Osteocyte (in vitro differentiated cells): ENCODE measurements around the gene CLDN25. TPM values are rescaled to one million over a fixed set of nuclear protein-coding genes. Genes with fewer than 3 reads are reported as not detected.
A peak's percentile ranks its signal among the peaks of the same experiment; 100 is the strongest.

Experiments
- DNase-seq: peaks from one replicate; pipeline ENCODE4 v3.0.0; 2021; ENCODE audit warnings: mixed read lengths; ENCODE audit not compliant: unreplicated experiment; ENCODE audit errors: extremely low spot score
- H3K27ac Mint-ChIP-seq: one replicate; pipeline ENCODE4 v1.8.0; 2021; ENCODE audit warnings: mild to moderate bottlenecking, mixed read lengths; ENCODE audit not compliant: unreplicated experiment
- H3K27me3 Mint-ChIP-seq: one replicate; pipeline ENCODE4 v1.8.0; 2021; ENCODE audit warnings: mixed read lengths; ENCODE audit not compliant: unreplicated experiment
- H3K36me3 Mint-ChIP-seq: one replicate; pipeline ENCODE4 v1.8.0; 2021; ENCODE audit warnings: mixed read lengths; ENCODE audit not compliant: unreplicated experiment
- H3K4me1 Mint-ChIP-seq: one replicate; pipeline ENCODE4 v1.8.0; 2021; ENCODE audit warnings: mixed read lengths; ENCODE audit not compliant: unreplicated experiment
- H3K4me3 Mint-ChIP-seq: one replicate; pipeline ENCODE4 v1.8.0; 2021; ENCODE audit warnings: mild to moderate bottlenecking, moderate library complexity, mixed read lengths; ENCODE audit not compliant: unreplicated experiment
- H3K9me3 Mint-ChIP-seq: one replicate; pipeline ENCODE4 v1.8.0; 2021; ENCODE audit warnings: mixed read lengths; ENCODE audit not compliant: unreplicated experiment
- CTCF ChIP-seq: fragments of 200-600 bp; sonication (generic); IDR thresholded peaks from 2 replicates; pipeline ENCODE4 v1.5.0; 2021; ENCODE audit warnings: antibody characterized with exemption, mild to moderate bottlenecking, moderate library complexity
- total RNA-seq: library from RNA; stranded (reverse); gene quantifications from 2 replicates; pipeline ENCODE4 v1.2.1, GENCODE V29; 2021

The CLDN25 gene
- total RNA-seq, 1 donor from 2014 or later: not detected

- H3K27ac Mint-ChIP-seq: peak overlapping the region; percentile 12
- no peaks in the 10 kb centered on the region for H3K27me3 Mint-ChIP-seq
- H3K36me3 Mint-ChIP-seq: peaks cover 50% of the 10 kb centered on the region
- no peaks in the 10 kb centered on the region for H3K9me3 Mint-ChIP-seq
- no peak for TF ChIP-seq CTCF
- H3K4me3 Mint-ChIP-seq: no peak overlapping the region
- H3K4me1 Mint-ChIP-seq: peaks cover 21% of the 10 kb centered on the region
- no peak for DNase-seq
These were observed 26.0 kb downstream of the CLDN25 start for GRCh38 chr11:113805640-113806039.

GRCh38 chr11:113806406-113806805 lies 26.8 kb downstream of the CLDN25 start:
- TF ChIP-seq CTCF: peak; percentile 47
- Mint-ChIP-seq H3K4me3 (no peak overlapping the region), H3K27me3 (no peaks in the 10 kb centered on the region), H3K27ac (no peak overlapping the region), H3K4me1 (peaks cover 21% of the 10 kb centered on the region), H3K36me3 (peaks cover 44% of the 10 kb centered on the region), H3K9me3 (no peaks in the 10 kb centered on the region)
- DNase-seq: no peak

GRCh38 chr11:113808931-113809330 lies 29.3 kb downstream of the CLDN25 start:
- Mint-ChIP-seq H3K27me3 (no peaks in the 10 kb centered on the region), H3K4me1 (peaks cover 24% of the 10 kb centered on the region), H3K27ac (no peak overlapping the region), H3K9me3 (no peaks in the 10 kb centered on the region), H3K36me3 (peaks cover 37% of the 10 kb centered on the region), H3K4me3 (no peak overlapping the region)
- TF ChIP-seq CTCF: no peak
- no peak for DNase-seq

- Mint-ChIP-seq H3K27ac (no peak overlapping the region), H3K4me1 (peaks cover 16% of the 10 kb centered on the region), H3K9me3 (no peaks in the 10 kb centered on the region), H3K36me3 (peaks cover 22% of the 10 kb centered on the region), H3K27me3 (no peaks in the 10 kb centered on the region), H3K4me3 (no peak overlapping the region)
- TF ChIP-seq CTCF: no peak
- no peak for DNase-seq
These were observed 34.6 kb downstream of the CLDN25 start for GRCh38 chr11:113814181-113814580.

GRCh38 chr11:113817162-113817561 lies 37.6 kb downstream of the CLDN25 start:
- H3K4me1 Mint-ChIP-seq: peaks cover 16% of the 10 kb centered on the region
- H3K36me3 Mint-ChIP-seq: peaks cover 31% of the 10 kb centered on the region
- H3K27ac Mint-ChIP-seq: peak overlapping the region; percentile 56
- TF ChIP-seq CTCF: no peak
- DNase-seq: no peak
- H3K27me3 Mint-ChIP-seq: no peaks in the 10 kb centered on the region
- H3K4me3 Mint-ChIP-seq: no peak overlapping the region
- H3K9me3 Mint-ChIP-seq: no peaks in the 10 kb centered on the region
